HG02973 (cell line): ENCODE data around the gene EIF4G3.
"Not testable (repeated sequence)": the region's sequence is repeated elsewhere in the genome, so short reads cannot be mapped to it uniquely, and the experiment has no call there.

ENCODE experiments used
- ATAC-seq: cut with Tn5 transposase; IDR thresholded peaks from one replicate; pipeline ENCODE4 v1.9.1; 2021; ENCODE audit warnings: moderate library complexity; ENCODE audit not compliant: unreplicated experiment

EIF4G3 gene

DNA sequence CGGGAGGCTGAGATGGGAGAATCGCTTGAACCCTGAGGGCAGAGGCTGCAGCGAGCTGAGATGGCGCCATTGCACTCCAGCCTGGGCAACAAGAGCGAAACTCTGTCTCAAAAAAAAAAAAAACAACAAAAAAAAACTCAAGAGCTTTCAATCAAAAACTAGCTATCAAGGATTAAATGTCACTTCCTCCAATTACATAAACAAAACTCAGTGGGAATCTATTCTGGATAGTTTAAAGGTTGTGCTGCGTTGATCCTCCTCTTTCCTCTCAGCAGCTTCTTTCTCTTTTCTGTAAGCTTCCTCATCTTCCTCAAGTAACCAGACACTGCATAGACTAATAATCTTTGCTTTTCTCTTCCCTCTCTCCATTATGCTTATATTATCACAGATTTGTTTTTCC, 20.7 kb downstream of the EIF4G3 start:
- ATAC-seq, result no peak

DNA sequence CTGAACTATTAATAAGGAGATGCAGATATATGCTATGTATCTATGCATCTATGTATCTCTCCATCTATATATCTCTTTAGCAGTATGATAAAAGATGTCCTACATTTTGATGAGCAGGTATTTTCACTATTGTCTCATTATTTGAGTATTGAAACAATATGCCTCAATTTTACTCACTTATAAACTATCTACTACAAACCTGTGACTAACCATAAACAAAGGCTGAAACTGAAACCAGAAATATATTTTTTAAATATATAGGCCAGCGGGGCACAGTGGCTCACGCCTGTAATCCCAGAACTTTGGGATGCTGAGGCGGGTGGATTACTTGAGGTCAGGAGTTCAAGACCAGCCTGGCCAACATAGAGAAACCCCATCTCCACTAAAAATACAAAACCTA, 22.0 kb downstream of the EIF4G3 start:
- ATAC-seq, result no peak

DNA sequence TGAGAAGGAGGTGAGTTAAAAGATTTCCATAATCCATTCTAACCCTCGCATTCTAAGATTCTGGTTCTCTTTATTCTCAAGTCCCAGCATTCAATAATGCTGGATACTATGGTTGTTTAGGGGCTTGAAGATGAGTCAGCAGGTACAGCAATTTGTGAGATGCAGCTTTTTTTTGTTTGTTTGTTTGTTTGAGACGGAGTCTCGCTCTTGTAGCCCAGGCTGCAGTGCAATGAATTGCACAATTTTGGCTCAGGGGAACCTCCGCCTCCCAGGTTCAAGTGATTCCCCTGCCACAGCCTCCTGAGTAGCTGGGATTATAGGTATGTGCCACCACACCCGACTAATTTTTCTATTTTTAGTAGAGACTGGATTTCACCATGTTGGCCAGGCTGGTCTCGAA, 23.3 kb downstream of the EIF4G3 start:
- no peak for ATAC-seq

DNA sequence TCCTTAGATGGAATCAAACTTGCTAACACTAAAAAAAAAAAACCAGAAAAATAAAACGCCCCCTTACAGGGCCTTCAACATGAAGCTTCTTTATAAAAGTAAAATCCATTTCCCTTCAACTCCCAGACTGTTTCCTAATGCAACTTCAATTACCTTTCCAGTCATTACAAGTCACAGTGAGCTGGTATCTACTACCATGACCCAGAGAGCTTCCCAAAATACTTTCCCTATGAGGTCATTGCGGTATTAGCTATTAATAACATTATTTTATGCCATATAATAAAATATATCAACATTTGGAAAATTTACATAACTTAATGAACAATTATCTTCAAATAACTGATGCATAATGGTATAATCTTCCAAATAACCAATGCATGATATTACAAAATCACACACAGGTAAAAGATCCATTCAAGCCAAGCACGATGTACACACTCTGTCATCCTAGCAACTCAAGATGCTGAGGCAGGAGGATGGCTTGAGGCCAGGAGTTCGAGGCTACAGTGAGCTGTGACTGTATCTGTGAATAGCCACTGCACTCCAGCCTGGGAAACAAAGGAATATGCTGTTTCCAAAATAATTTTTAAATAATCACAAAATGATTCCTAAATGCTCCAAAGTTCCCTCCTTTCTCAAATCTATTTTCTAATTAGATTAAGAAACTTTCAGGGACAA, 24.1 kb downstream of the EIF4G3 start:
- ATAC-seq, result no peak

DNA sequence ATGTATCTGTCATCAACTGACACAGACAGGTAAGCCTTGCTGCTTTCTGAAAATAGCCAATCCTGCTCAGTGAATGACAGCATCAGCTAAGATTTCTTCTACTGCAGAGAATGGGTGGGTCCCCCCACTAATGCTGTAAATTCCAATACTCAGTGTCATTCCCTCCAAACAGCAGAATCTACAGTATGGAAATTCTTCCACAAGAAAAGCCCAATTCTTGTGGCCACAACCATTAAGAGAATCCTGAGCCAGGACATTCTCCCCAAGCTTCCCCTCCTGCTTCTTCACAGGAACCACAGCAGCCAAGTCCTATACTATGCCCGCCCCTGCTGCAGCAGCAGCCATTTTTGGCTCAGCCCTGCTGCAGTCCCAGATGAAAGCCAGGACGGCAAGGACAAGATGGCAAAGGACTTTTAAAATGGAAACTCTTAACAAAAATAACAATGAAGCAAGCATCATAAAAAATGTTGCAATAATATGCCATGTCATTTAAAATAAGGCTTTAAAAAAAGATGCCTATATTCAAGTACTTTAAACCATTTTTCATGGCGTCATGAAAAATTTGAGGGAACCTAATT, 26.8 kb downstream of the EIF4G3 start:
- ATAC-seq, result no peak

DNA sequence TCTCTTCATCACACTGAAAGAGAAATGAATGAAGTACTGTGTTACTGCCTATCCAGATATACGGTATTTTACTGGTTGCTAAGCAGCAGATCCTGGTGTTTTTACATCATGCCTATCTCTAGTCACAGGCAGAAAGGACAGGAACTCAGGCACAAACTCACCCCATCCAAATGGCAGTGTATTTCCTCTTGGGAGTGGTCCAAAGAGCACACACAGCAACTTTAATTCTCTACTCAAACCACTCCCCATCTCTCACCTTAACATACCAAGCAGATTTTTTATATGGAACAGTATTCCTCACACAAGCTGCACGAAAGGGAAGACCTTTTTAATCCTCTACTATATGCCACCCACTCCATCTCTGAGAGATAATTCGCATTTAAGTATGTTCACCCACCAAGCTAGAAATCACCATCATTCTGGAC, 27.3 kb downstream of the EIF4G3 start:
- no peak for ATAC-seq

DNA sequence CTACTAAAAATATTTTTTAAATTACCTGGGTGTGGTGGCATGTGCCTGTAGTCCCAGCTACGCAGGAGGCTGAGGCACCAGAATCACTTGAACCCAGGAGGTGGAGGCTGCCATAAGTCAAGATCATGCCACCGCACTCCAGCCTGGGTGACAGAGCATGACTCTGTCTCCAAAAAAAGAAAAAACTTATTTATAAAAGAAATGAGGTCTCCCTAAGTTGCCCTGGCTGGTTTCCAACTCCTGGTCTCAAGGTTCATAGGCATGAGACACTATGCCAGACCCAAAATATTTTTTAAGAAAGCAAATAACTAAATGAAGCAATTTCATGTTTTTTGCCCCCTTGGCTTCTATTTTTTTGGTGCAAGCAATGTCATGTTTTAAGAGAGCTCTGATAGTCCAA, 32.9 kb downstream of the EIF4G3 start:
- no peak for ATAC-seq

DNA sequence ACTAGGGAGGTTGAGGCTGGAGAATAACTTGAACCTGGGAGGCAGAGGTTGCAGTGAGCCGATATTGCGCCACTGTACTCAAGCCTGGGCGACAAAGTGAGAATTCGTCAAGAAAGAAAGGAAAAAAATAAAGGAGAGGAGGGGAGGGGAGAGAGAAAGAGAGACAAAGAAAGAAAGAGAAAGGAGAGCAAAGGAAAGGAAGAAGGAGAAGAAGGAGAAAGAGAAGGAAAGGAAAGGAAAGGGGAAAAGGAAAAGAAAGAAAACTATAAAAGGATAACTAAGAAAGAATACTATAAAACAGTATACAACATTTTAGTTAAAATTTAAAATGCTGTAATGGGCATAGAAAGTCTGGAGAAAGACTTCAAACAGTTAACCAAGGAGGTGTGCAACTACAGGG, 33.6 kb downstream of the EIF4G3 start:
- ATAC-seq, result no peak

DNA sequence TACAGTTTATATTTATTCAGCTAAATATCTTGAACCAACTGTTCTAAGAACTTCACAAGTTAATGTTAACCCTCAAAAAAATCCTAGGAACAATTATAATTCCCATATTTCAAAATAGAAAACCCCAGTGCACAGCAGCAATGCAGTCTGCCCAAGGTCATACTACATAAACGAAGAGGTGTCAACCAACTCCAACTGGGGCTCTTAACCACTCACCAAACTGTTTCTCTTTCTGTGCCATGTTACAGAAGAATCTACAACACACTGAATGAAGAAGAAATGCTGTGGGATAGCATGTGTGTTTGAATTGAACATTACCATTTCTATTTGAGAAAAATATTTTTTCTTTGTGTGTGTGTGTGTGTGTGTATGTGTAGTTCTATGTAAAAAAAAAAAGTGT, 35.7 kb downstream of the EIF4G3 start:
- ATAC-seq, result no peak

DNA sequence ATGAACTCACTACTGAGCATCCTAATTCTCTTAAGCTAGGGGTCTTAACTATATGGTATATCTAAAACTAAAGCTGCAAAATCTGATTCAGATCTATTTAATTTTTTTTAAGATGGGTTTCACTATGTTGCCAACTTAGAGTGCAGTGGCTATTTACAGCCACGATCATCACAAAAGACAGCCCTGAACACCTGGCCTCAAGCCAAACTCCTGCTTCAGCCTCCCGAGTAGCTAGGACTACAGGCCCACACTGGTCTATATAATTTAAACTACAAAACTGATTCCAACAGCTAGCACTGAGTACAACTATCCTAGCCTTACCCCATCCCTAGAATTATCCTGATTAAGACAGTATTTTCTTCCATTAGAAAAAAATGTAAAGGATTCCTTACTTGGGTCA, 37.1 kb downstream of the EIF4G3 start:
- no peak for ATAC-seq

DNA sequence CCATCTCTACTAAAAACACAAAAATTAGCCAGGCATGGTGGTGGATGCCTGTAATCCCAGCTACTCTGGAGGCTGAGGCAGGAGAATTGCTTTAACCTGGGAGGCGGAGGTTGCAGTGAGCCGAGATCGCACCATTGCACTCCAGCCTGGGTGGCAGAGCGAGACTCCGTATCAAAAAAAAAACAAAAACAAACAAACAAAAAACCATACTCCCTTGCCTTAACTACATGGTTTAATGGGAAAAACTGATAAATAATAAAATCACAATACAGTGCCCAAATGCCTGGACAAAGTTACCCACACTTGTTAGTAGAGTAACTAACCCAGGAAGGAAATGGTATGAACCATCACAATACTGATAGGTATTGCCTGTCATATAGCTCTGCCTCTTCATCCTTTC, 40.4 kb downstream of the EIF4G3 start:
- ATAC-seq, result not testable (repeated sequence)

DNA sequence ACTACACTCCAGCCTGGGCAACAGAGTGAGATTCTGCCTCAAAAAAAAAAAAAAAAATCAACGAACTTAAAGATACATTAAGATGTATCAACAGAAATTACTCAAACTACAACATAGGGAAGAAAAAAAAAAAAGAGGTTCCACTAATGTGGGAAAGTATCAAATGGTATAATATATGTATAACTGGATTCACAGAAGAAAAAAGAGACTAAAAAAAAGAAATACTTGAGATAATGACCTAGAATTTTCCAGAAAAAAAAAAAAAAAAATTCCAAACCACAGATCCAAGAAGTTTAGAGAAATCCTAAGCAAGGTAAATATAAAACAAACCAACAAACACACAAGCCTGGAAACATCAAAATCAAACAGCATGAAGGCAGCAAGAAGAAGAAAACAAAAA, 45.5 kb downstream of the EIF4G3 start:
- no peak for ATAC-seq

DNA sequence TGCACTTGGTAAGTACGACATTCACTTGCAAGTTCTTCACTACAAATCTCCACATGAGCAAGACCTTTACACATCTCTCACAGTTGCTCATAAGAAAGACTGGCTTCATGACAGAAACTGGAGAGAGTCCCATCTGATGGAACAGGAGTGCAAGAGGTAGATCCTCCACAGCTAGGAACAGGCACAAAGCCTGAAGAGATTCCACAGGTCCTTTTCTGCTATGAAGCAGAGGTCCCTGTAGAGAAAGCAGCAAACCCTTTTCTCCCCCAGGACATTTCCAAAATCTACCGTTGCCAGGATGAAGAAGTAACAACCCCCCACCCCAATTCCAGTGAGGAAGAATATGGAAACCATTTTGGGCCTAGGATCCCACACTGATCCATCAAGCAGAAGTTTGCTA, 47.3 kb downstream of the EIF4G3 start:
- ATAC-seq, result no peak

DNA sequence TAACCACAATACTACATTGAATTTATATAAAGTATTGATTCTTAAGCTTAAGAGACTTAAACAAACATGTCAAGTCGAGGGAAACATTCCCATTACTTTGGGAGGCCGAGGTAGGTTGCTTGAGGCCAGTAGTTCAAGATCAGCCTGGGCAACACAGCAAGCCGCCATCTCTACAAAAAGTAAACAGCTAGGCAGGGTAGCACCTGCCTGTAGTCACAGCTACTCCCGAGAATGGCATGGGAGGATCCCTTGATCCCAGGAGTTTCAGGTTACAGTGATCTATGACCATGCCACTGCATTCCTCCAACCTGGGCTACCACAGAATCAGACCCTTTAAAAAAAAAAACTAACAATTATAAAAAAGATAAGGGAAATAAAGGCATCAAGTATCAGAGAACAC, 50.4 kb downstream of the EIF4G3 start:
- no peak for ATAC-seq

DNA sequence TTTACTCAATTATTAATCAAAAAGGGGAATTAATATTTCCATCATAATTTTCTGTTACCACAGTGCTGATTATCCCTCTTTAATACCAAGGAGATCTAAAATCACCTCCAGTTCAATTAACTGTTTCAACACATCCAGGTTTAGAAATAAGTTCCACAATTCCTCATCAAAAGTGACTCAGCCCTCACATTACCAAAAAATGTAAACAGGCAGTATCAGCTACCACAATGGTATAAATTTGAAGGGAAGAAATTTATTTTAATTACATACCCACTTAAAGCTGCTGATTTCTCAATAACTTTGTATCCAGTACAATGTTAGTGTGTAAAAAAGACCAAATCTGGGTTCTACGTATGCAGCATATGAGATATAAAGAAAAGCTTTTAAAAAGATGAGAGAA, 51.9 kb downstream of the EIF4G3 start:
- ATAC-seq, result no peak

DNA sequence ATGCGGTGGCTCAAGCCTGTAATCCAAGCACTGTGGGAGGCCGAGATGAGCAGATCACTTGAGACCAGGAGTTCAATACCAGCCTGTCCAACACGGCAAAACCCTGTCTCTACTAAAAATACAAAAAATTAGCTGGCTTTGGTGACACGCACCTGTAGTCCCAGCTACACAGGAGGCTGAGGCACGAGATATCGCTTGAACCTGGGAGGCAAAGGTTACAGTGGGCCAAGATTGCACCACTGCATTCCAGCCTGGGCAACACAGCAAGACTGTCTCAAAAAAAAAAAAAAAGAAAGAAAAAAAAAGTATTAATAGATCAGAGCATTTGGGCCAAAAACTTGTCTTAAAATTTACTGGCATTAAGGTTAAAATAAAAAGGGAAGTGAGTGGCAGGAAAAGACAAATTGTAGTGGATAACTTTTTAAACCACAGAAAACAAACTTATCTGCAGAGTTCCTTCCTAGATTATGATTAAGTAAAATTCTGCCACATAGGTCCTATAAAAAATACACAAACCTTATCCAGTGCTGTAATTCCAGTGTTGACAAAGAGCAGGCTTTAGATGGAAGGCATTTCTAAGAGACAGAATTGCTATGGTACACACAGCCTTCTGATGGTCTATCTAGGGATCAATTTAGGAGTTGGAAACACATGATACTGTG, 53.3 kb downstream of the EIF4G3 start:
- no peak for ATAC-seq

DNA sequence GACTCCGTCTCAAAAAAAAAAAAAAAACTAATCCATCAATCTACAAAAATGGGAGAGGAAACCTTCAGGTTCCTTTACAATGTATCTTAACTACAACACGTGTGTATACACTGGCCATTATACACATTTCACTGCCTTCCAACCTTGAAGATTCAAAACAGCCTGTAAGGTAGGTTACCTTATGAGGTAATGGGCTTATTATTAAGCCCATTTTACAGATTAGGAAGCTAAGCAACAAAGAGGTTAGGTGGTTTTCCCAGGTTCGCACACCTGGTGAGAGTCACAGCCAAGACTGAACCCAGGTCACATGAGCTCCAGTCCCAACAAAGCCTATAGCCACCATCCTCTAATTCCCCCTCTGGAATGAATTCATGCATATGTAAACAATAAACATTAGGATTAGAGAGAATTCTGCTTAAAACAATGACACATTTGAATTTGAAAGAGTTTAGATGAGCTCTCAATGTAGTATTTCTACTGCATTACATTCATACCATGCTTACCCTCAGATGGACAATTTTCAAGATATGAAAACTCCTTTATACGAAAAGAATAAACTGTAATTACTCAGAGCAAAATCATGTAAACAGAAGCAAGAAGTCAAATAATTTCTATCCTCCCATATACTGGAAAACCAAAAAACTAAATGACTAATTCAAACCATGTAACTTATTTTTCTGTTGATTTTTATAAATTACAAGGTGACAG, 54.8 kb downstream of the EIF4G3 start:
- no peak for ATAC-seq

DNA sequence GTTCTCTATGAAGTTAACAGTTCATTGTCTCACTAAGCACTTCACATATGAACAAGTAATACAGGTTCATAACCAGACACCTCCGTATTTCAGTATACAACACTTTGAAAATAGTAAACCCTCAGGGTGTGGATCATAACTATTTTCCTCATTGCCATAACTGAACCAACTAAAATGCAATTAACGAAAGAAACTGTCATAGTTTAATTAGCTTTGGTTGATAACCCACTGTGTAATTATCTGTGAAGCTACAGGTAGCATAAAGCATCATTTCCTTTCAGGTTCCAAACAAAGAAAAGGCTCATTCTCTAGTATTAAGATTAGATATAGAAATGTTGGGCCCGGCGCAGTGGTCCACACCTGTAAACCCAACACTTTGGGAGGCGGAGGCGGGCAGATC, 58.5 kb downstream of the EIF4G3 start:
- ATAC-seq, result no peak

DNA sequence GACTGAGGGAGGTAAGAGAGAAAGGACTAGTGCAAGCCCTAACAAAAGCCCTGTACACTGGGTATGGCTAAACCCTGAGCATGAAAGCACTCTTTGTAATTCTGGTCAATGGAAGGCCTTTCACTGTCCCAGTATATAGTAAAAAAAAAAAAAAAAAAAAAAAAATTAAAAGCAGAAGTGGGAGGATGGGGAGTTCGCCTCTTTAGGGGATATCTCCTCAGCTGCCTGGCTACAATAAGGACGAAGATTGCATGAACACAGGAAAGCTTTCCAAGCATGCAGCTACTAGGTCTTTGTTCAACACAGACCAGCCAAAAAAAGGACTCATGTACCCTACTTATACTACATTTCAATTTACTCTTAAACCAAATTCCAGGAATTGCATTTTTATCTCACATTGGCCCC, 59.1 kb downstream of the EIF4G3 start:
- no peak for ATAC-seq

DNA sequence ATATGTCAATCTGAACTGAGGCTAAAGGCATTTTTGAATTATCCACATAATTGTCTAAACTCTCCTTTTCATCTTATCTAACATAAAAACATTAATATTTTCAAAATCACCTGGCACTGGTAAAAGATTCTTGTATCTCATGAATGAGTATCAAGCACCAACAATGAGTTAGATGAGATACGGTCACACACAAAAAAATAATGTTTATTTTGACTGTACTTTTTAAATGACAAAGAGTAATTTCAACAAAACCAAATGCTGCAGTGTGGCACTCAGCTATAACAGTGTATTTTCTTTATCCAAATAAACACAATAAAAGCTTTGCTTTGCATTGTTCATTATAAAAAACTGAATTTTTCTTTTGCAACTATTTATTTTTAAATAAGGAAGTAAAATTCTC, 59.5 kb downstream of the EIF4G3 start:
- no peak for ATAC-seq

DNA sequence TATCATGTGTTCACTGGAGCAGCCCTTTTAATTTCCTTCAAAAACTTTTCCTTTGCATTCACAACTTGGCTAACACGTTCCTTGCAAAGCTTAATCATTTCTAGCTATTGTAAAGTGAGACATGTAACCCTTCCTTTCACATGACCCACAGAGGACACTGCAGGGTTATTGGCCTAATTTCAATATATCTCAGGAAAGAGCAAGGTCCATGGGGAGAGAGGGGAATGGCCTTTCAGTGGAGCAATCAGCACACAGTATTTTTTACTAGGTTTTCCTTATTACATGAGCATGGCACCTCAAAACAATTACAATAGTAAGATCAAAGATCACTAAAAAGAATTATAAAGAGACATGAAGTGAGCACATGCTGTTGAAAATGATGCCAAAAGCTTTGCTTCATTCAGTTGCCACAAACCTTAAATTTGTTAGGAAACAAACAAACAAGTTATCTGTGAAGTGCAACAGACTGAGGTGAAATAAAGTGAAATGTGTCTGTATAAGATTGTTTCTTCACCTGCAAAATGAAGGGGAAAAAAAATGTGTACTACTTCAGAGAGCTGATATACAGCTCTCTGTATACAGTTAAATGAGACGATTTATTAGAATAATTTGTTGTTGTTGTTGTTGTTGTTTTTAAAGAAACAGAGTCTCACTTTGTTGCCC, 61.5 kb downstream of the EIF4G3 start:
- ATAC-seq, result no peak
